Loucy (cell line): ENCODE measurements around the gene CIB2.
A peak's percentile ranks its signal among the peaks of the same experiment; 100 is the strongest.

Experiments used
- H2AFZ ChIP-seq: fragments of 200-600 bp; sonication (generic); 2 replicates; pipeline ENCODE4 v1.6.0; 2016; ENCODE audit warnings: antibody characterized with exemption, mild to moderate bottlenecking, low read length, moderate library complexity
- H3F3A ChIP-seq: fragments of 200-600 bp; 2 replicates; pipeline ENCODE4 v1.6.0; 2016; ENCODE audit warnings: antibody characterized with exemption, low read depth, mild to moderate bottlenecking
- H3K27me3 ChIP-seq: fragments of 200-600 bp; sonication (generic); 2 replicates; pipeline ENCODE4 v1.6.1; 2014; ENCODE audit warnings: low read length, mild to moderate bottlenecking; ENCODE audit not compliant: insufficient read depth, poor library complexity, severe bottlenecking
- H3K36me3 ChIP-seq: fragments of 200-600 bp; sonication (generic); 2 replicates; pipeline ENCODE4 v1.6.1; 2016; ENCODE audit warnings: low read length; ENCODE audit not compliant: insufficient read depth
- H3K4me1 ChIP-seq: fragments of 200-600 bp; sonication (generic); 2 replicates; pipeline ENCODE4 v1.5.1; 2014; ENCODE audit warnings: low read length, mild to moderate bottlenecking; ENCODE audit not compliant: insufficient read depth, poor library complexity, severe bottlenecking
- H3K4me2 ChIP-seq: fragments of 200-600 bp; sonication (generic); 2 replicates; pipeline ENCODE4 v1.6.0; 2014; ENCODE audit warnings: antibody characterized with exemption, low read length, low read depth, mild to moderate bottlenecking; ENCODE audit not compliant: poor library complexity, severe bottlenecking
- H3K4me3 ChIP-seq: fragments of 200-600 bp; sonication (generic); 2 replicates; pipeline ENCODE4 v1.5.1; 2014; ENCODE audit warnings: low read length, mild to moderate bottlenecking, mixed read lengths; ENCODE audit not compliant: poor library complexity, severe bottlenecking
- H3K79me2 ChIP-seq: fragments of 200-600 bp; sonication (generic); 2 replicates; pipeline ENCODE4 v1.6.1; 2014; ENCODE audit warnings: low read length; ENCODE audit not compliant: insufficient read depth
- H3K9ac ChIP-seq: fragments of 200-600 bp; sonication (generic); 2 replicates; pipeline ENCODE4 v1.6.0; 2014; ENCODE audit warnings: mild to moderate bottlenecking, low read depth, low read length, moderate library complexity; ENCODE audit not compliant: poor library complexity, severe bottlenecking
- H3K9me2 ChIP-seq: fragments of 200-600 bp; sonication (generic); replicated peaks from 2 replicates; pipeline ENCODE4 v1.6.1; 2016; ENCODE audit warnings: low read depth, low read length, mixed read lengths
- H3K9me3 ChIP-seq: fragments of 200-600 bp; sonication (generic); 2 replicates; pipeline ENCODE4 v1.6.1; 2014; ENCODE audit warnings: mild to moderate bottlenecking, antibody characterized with exemption, low read length, low read depth; ENCODE audit not compliant: insufficient read depth
- H4K20me1 ChIP-seq: fragments of 200-600 bp; sonication (generic); 2 replicates; pipeline ENCODE4 v1.6.0; 2014; ENCODE audit warnings: antibody characterized with exemption, low read length, mild to moderate bottlenecking; ENCODE audit not compliant: insufficient read depth, poor library complexity, severe bottlenecking
- EZH2phosphoT487 ChIP-seq: fragments of 200-600 bp; IDR thresholded peaks from 2 replicates; pipeline ENCODE4 v1.6.1; 2018; ENCODE audit warnings: antibody characterized with exemption, mild to moderate bottlenecking, moderate library complexity, borderline replicate concordance
- TF ChIP-seq, protein P1 (sequence below): fragments of 200-600 bp; sonication (generic); conservative IDR thresholded peaks from 2 replicates; pipeline ENCODE4 v1.5.1; 2014; ENCODE audit warnings: mild to moderate bottlenecking, antibody characterized with exemption, low read length

Gene CIB2

DNA sequence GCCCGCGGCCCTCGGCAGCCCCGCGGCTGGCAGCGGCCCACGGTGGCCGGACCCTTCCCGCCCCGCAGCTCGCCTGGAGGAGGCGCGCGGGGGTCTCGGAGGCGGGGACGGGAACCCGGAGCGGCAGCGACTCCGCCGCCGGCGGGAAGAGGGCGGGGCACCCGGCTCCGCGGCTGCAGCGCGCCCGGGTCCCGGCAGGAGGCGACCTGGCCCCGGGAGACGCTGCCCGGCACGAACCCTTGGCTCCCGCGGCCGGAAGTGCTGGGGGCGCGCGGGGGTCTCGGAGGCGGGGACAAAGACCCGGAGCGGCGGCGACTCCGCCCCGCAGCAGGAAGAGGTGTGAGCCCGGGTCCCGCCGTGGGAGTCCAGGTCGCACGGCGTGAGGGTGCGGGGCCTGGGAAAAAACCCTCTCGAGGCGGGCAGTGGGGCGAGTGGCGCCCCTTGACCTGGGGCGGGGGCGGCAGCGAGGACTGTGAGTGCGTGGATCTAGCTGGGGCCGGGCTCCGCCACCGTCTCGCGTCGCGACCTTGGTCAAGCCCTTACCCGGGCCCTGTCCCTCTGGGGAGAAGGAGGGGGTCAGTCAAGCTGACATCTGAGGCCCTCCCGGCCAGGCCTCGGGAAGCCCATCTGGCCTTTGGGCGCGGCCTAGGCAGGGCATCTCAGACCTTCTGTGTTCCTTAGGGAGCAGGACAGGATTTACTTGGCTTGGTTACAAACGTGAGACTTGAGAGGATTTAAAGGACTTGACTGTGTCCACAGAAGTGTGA lies at the start of gene CIB2:
CIB2 (minus strand) TSS at position 151 of the 767 bp plus-strand sequence. CDS start 230 bp downstream, outside the sequence.
- H3K27me3 ChIP-seq, result no peaks in the 10 kb centered on the region
- peak within 1 kb of the TSS; percentile 98 for H3K4me2 ChIP-seq
- H3K9me2 ChIP-seq, result no peaks in the 10 kb centered on the region
- H3K9ac ChIP-seq, result peak within 1 kb of the TSS; percentile 92
- peaks cover 17% of the 10 kb centered on the region for H3K4me1 ChIP-seq
- H3K4me3 ChIP-seq, result peak within 1 kb of the TSS; percentile 80
- no peaks in the 10 kb centered on the region for H3K79me2 ChIP-seq
- TF ChIP-seq EZH2phosphoT487, result no peak
- TF ChIP-seq, protein P1, sequence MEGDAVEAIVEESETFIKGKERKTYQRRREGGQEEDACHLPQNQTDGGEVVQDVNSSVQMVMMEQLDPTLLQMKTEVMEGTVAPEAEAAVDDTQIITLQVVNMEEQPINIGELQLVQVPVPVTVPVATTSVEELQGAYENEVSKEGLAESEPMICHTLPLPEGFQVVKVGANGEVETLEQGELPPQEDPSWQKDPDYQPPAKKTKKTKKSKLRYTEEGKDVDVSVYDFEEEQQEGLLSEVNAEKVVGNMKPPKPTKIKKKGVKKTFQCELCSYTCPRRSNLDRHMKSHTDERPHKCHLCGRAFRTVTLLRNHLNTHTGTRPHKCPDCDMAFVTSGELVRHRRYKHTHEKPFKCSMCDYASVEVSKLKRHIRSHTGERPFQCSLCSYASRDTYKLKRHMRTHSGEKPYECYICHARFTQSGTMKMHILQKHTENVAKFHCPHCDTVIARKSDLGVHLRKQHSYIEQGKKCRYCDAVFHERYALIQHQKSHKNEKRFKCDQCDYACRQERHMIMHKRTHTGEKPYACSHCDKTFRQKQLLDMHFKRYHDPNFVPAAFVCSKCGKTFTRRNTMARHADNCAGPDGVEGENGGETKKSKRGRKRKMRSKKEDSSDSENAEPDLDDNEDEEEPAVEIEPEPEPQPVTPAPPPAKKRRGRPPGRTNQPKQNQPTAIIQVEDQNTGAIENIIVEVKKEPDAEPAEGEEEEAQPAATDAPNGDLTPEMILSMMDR, result peak; percentile 64
- H2AFZ ChIP-seq, result peak within 1 kb of the TSS; percentile 90
- no peaks in the 10 kb centered on the region for H3K36me3 ChIP-seq
- H4K20me1 ChIP-seq, result no peaks in the 10 kb centered on the region
- H3F3A ChIP-seq, result peaks cover 7% of the 10 kb centered on the region; the same call in 1 of the 2 replicates
- no peaks in the 10 kb centered on the region for H3K9me3 ChIP-seq

DNA sequence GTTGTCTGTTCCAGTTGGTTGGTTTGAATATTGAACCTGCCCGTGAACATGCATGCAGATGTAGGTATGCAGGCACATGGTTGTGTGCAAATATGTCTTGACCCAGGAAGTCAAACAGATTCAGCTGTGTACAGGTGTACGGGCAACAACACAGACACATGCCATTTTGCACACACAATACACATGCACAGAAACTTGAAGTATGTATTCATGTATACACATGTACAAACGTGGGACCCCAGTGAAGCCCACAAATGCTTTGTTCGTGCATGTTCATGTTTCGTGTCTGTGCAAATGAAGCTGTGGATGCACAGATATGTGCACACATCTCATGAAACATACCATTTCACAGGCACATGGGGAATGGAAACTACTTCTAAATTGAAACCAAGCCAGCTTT lies 48.7 kb upstream of the CIB2 start:
- Histone ChIP-seq H3K79me2 (no peaks in the 10 kb centered on the region), H3K9ac (no peak overlapping the region), H3K4me3 (no peak overlapping the region), H2AFZ (no peak overlapping the region), H3K36me3 (no peaks in the 10 kb centered on the region), H3K4me2 (no peak overlapping the region), H3K27me3 (no peaks in the 10 kb centered on the region), H3K9me3 (no peaks in the 10 kb centered on the region), H4K20me1 (no peaks in the 10 kb centered on the region), H3K9me2 (no peaks in the 10 kb centered on the region), H3K4me1 (peaks cover 14% of the 10 kb centered on the region), H3F3A (no peaks in the 10 kb centered on the region)
- no peak for TF ChIP-seq EZH2phosphoT487
- TF ChIP-seq, protein P1, result no peak

DNA sequence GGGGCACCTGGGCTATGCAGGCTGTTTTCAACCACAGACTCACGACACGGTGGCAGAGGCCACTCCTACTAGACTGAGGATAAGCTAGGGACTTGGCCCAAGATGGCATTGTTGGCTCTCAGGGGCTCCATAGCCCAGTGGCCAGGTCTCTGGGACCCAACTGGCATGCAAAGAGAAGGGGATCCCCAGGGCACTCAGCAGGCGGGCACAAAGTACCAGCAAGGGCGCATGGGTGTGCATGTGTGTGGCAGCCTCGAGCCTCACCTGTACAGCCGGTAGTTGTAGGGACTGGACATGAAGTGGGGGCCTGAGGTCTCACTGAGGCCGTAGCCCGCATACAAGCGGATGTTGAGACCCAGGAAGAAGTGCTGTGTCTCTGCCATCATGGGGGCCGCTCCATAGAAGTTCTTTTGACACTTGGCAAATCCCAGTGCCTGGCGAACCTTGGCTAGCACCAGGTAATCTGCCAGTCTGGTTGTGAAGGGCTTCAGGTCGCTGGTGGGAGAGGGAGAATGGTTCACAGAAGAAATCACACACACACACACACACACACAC lies 48.1 kb upstream of the CIB2 start:
- peaks cover 18% of the 10 kb centered on the region for H3K4me1 ChIP-seq
- no peaks in the 10 kb centered on the region for H3K9me2 ChIP-seq
- no peak for TF ChIP-seq EZH2phosphoT487
- TF ChIP-seq, protein P1, result no peak
- H2AFZ ChIP-seq, result no peak overlapping the region
- no peak overlapping the region for H3K4me2 ChIP-seq
- no peak overlapping the region for H3K4me3 ChIP-seq
- no peaks in the 10 kb centered on the region for H3K9me3 ChIP-seq
- H3K9ac ChIP-seq, result no peak overlapping the region
- H3K36me3 ChIP-seq, result no peaks in the 10 kb centered on the region
- no peaks in the 10 kb centered on the region for H3K79me2 ChIP-seq
- no peaks in the 10 kb centered on the region for H3K27me3 ChIP-seq
- H4K20me1 ChIP-seq, result no peaks in the 10 kb centered on the region
- H3F3A ChIP-seq, result no peaks in the 10 kb centered on the region
